DND-41 (cell line): ENCODE measurements around the gene FAM171A1.

ENCODE experiments used
- ATAC-seq: fragments of 200-7000 bp; cut with Tn5 transposase; 3 replicates; pipeline ENCODE4 v1.9.1; 2021; ENCODE audit warnings: low read depth; ENCODE audit not compliant: insufficient read depth
- DNase-seq: peaks from one replicate; pipeline ENCODE4 v3.0.0-alpha.2; 2020
- H2AFZ ChIP-seq: 2 replicates; pipeline ENCODE4 v1.6.0; 2012; ENCODE audit warnings: low read depth, low read length
- H3K27ac ChIP-seq: 2 replicates; pipeline ENCODE4 v1.5.1; 2012; ENCODE audit warnings: low read length, inconsistent platforms
- H3K27me3 ChIP-seq: fragments of 200-600 bp; sonication (generic); 2 replicates; pipeline ENCODE4 v1.6.0; 2012; ENCODE audit warnings: low read length, mild to moderate bottlenecking, inconsistent platforms; ENCODE audit not compliant: insufficient read depth, poor library complexity
- H3K36me3 ChIP-seq: 2 replicates; pipeline ENCODE4 v1.5.1; 2012; ENCODE audit warnings: low read length, inconsistent platforms; ENCODE audit not compliant: insufficient read depth
- H3K4me1 ChIP-seq: 2 replicates; pipeline ENCODE4 v1.5.1; 2012; ENCODE audit warnings: mild to moderate bottlenecking, low read length; ENCODE audit not compliant: insufficient read depth
- H3K4me2 ChIP-seq: 2 replicates; pipeline ENCODE4 v1.6.0; 2012; ENCODE audit warnings: mild to moderate bottlenecking, moderate library complexity, low read length, inconsistent platforms; ENCODE audit not compliant: insufficient read depth
- H3K4me3 ChIP-seq, 2 experiments: fragments of 200-600 bp in 1 of 2; shearing (Covaris generic) in 1 of 2; 2 replicates each; pipeline ENCODE4 v1.5.1; 2012 to 2016; ENCODE audit warnings: inconsistent platforms in 2 of 2, low read length in 2 of 2, mild to moderate bottlenecking in 2 of 2, low read depth in 1 of 2, moderate library complexity in 1 of 2
- H3K79me2 ChIP-seq: 2 replicates; pipeline ENCODE4 v1.6.0; 2012; ENCODE audit warnings: low read length, inconsistent platforms; ENCODE audit not compliant: insufficient read depth
- H3K9ac ChIP-seq: 2 replicates; pipeline ENCODE4 v1.6.0; 2012; ENCODE audit warnings: low read depth, mild to moderate bottlenecking, inconsistent platforms, low read length, moderate library complexity
- H3K9me3 ChIP-seq: 2 replicates; pipeline ENCODE4 v1.5.1; 2012; ENCODE audit warnings: low read length, moderate library complexity, mild to moderate bottlenecking, inconsistent platforms; ENCODE audit not compliant: insufficient read depth, severe bottlenecking
- H4K20me1 ChIP-seq: 2 replicates; pipeline ENCODE4 v1.6.0; 2012; ENCODE audit warnings: low read length; ENCODE audit not compliant: insufficient read depth
- EZH2 ChIP-seq: IDR thresholded peaks from 3 replicates; pipeline ENCODE4 v1.6.1; 2012; ENCODE audit warnings: borderline replicate concordance, low read depth, mild to moderate bottlenecking, moderate library complexity, low read length, inconsistent platforms; ENCODE audit not compliant: severe bottlenecking
- TF ChIP-seq, protein P1 (sequence below): IDR thresholded peaks from 2 replicates; pipeline ENCODE4 v1.5.1; 2012; ENCODE audit warnings: borderline replicate concordance, low read length, moderate library complexity, mild to moderate bottlenecking; ENCODE audit not compliant: poor library complexity, severe bottlenecking; ENCODE audit errors: extremely low read depth

The FAM171A1 gene

DNA sequence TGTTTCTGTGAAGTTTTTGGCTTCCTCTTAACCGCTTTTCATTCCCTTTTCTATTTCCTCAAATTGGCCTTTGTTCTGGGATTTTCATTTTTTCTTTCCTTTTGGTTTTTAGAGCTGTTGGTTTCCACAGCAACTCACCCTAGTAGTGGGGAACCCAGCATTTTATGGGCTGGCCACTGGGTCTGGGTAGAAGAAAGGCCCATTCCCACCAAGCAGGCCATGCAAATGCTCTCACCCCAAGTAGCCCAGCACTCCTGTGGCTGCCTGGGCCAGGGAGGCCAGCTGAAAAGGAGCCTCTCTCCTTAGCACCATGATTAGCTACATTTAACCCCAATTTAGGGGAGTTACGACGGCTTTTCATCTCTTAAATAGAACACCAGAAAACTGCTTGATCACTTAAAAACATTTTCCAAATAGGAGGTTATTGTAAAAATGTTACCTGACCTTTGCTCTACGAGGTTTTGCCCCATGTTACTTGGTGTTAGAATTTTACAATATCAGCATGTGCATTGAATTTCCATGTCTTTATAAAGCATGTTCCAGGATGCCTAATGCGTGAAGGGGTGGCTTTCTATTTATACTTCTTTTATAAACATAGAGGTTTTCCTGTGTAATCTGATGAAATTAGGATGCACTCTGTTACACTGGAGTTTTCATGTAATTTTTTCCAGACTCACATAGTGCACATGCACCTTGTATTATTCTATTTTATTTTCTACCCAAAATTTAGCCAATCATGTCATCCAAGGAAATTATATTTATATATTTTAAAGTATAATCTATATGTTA lies 75.4 kb downstream of the FAM171A1 start:
- Histone ChIP-seq H3K4me2 (no peak overlapping the region), H4K20me1 (peaks cover 2% of the 10 kb centered on the region; the same call in 1 of the 2 replicates), H3K27me3 (no peaks in the 10 kb centered on the region), H3K27ac (no peak overlapping the region), H3K36me3 (no peaks in the 10 kb centered on the region), H3K4me3 (no peak overlapping the region), H3K9ac (no peak overlapping the region), H3K9me3 (no peaks in the 10 kb centered on the region), H3K79me2 (no peaks in the 10 kb centered on the region), H3K4me1 (peaks cover 19% of the 10 kb centered on the region), H2AFZ (no peak overlapping the region)
- DNase-seq (no peak), ATAC-seq (no peak)
- TF ChIP-seq, protein P1, sequence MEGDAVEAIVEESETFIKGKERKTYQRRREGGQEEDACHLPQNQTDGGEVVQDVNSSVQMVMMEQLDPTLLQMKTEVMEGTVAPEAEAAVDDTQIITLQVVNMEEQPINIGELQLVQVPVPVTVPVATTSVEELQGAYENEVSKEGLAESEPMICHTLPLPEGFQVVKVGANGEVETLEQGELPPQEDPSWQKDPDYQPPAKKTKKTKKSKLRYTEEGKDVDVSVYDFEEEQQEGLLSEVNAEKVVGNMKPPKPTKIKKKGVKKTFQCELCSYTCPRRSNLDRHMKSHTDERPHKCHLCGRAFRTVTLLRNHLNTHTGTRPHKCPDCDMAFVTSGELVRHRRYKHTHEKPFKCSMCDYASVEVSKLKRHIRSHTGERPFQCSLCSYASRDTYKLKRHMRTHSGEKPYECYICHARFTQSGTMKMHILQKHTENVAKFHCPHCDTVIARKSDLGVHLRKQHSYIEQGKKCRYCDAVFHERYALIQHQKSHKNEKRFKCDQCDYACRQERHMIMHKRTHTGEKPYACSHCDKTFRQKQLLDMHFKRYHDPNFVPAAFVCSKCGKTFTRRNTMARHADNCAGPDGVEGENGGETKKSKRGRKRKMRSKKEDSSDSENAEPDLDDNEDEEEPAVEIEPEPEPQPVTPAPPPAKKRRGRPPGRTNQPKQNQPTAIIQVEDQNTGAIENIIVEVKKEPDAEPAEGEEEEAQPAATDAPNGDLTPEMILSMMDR, result no peak
- TF ChIP-seq EZH2, result no peak

DNA sequence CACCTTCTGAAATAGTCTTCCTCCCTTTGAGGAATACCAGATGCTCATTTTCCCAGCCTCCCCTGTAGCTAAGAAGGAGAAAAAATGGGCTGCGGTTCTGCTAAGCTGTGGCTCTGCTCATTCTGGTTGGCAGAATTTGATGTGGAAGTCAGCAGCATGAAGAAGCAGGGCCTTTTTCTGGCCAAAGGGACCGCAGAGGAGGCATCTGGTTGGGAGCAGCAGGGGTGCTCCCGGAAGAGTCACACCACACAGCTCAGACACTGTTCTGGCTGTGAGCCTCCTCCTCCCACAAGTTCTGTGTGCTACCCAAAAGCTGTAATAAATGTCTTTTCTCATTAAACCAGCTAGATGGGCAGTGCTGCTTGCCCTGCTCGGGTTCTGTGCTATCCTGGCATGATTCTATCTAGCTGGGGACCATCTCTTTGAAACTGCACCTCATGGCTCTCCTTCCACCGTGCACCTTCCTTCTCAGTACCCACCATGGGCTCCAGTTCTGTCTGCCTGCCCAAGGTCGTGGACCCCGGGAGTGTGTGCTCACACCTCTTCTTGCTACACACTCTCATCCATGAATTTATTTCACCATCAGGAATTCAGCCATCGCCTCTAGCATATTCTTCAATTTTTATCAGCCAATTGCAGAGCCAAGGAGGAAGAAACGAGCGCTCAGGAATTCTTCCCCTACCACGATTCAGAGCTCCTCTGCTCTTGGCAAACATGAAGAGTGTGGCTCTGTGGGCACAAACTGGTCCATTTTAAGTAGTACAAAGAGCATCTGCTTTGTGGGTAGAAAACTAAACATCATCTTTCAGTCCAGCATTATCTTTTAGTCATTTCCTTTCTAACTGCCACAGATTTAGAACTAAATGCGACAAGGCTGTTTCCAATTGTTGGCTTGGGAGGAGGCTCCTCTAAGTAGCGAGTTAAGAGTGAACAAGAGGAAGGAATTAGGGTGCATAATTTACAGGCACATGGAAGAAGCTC lies 76.9 kb downstream of the FAM171A1 start:
- Histone ChIP-seq H4K20me1 (peaks cover 2% of the 10 kb centered on the region; the same call in 1 of the 2 replicates), H3K9ac (no peak overlapping the region), H2AFZ (no peak overlapping the region), H3K27me3 (no peaks in the 10 kb centered on the region), H3K27ac (no peak overlapping the region), H3K4me3 (no peak overlapping the region), H3K9me3 (no peaks in the 10 kb centered on the region), H3K4me1 (peaks cover 19% of the 10 kb centered on the region), H3K36me3 (no peaks in the 10 kb centered on the region), H3K79me2 (no peaks in the 10 kb centered on the region), H3K4me2 (peak overlapping the region; percentile 11)
- ATAC-seq (peak; percentile 75), DNase-seq (peak; percentile 36)
- TF ChIP-seq EZH2, result no peak
- TF ChIP-seq, protein P1, result no peak

DNA sequence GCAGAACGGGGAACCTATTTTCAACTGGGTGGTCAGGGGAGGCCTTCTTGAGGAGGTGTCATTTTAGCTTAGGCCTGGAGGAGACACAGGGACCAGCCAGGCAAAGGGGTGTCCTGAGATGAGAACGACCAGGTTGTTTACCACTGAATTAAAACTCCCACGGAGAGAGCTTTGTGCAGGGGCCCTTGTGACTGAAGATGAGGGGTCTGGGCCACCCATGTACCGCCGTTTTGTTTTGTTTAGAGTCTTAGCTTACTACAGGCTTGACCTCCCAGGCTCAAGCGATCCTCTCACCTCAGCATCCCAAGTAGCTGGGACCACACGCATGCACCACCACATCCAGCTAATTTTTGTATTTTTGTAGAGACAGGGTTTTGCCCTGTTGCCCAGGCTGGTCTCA lies 80.4 kb downstream of the FAM171A1 start:
- no peak overlapping the region for H3K9ac ChIP-seq
- TF ChIP-seq, protein P1, result no peak
- TF ChIP-seq EZH2, result no peak
- H3K36me3 ChIP-seq, result no peaks in the 10 kb centered on the region
- H3K4me2 ChIP-seq, result no peak overlapping the region
- ATAC-seq (no peak), DNase-seq (no peak)
- peaks cover 18% of the 10 kb centered on the region for H3K4me1 ChIP-seq
- H3K79me2 ChIP-seq, result no peaks in the 10 kb centered on the region
- H3K9me3 ChIP-seq, result no peaks in the 10 kb centered on the region
- H3K27ac ChIP-seq, result no peak overlapping the region
- H3K27me3 ChIP-seq, result no peaks in the 10 kb centered on the region
- no peak overlapping the region for H3K4me3 ChIP-seq
- H2AFZ ChIP-seq, result no peak overlapping the region
- H4K20me1 ChIP-seq, result peaks cover 2% of the 10 kb centered on the region; the same call in 1 of the 2 replicates
